ENCODE measurements around the gene CAMK1. TPM values are rescaled to one million over a fixed set of nuclear protein-coding genes. Genes with fewer than 3 reads are reported as not detected.

CAMK1 gene
- total RNA-seq, 1 experiment from 2014 or later, result 36.6 TPM

DNA sequence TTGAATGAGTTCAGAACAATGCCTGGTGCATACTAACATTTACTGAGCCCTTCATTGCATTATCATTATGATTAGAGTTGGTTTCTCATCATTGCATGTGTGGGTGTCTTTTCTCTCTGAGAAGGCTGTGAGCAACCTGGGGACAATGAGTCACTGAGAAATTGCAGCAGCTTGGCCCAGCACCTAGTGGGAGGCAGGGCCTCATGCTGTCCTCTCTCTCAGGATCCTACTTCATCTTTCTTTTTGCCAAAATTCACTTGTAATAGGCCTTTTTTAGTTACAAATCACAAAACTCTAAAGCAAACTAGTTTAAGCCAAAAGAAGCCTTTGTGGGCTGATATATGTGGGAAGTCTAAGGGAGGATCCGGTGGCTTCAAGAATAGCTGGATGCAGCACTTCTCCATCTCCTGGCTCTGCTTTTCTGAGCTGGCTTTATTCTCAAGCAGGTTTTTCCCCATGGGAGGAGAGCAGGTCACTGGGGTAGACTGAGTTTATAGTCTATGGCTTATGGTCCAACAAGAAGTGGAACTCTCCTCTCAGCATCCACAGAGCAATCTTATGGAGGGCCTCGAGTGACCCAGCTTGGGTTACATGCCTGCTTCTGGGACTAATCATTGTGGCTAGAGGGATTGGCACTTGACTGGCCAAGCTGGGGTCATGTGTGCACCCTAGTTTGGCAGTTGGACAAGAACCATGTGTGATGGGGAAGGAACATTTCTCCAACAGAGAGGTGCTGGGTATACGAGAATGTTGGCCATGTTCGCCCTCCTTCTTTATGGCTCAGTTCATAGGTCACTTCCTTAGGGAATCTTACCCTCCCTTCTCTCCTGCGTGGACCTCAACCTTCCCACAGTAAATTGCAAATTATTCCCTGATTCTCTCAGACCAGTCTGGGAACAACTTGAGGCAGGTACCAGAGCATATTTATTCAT is 8.7 kb upstream of the CAMK1 start:
- Histone ChIP-seq H2AFZ (ENCODE audit: low read length) (no peak overlapping the region), H4K20me1 (ENCODE audit: low read length) (no peaks in the 10 kb centered on the region), H3K9me3 (ENCODE audit: low read length) (no peaks in the 10 kb centered on the region), H3K4me3 (ENCODE audit: low read length) (no peak overlapping the region), H3K4me2 (ENCODE audit: low read length) (no peak overlapping the region), H3K9ac (ENCODE audit: low read length) (no peak overlapping the region), H3K27ac (ENCODE audit: low read length) (no peak overlapping the region), H3K9me2 (replicated peaks; ENCODE audit: low read length) (no peaks in the 10 kb centered on the region), H3K79me2 (ENCODE audit: low read length) (no peaks in the 10 kb centered on the region), H3K36me3 (ENCODE audit: low read depth, low read length) (no peaks in the 10 kb centered on the region), H3K4me1 (ENCODE audit: insufficient read depth, low read length) (no peaks in the 10 kb centered on the region), H3K27me3 (ENCODE audit: low read length) (no peaks in the 10 kb centered on the region), H3F3A (ENCODE audit: low read length, unreplicated experiment) (no peaks in the 10 kb centered on the region)
- CTCF ChIA-PET, result no interaction called here
- TF ChIP-seq, protein P1, sequence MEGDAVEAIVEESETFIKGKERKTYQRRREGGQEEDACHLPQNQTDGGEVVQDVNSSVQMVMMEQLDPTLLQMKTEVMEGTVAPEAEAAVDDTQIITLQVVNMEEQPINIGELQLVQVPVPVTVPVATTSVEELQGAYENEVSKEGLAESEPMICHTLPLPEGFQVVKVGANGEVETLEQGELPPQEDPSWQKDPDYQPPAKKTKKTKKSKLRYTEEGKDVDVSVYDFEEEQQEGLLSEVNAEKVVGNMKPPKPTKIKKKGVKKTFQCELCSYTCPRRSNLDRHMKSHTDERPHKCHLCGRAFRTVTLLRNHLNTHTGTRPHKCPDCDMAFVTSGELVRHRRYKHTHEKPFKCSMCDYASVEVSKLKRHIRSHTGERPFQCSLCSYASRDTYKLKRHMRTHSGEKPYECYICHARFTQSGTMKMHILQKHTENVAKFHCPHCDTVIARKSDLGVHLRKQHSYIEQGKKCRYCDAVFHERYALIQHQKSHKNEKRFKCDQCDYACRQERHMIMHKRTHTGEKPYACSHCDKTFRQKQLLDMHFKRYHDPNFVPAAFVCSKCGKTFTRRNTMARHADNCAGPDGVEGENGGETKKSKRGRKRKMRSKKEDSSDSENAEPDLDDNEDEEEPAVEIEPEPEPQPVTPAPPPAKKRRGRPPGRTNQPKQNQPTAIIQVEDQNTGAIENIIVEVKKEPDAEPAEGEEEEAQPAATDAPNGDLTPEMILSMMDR (conservative IDR thresholded peaks at IDR 0.05; ENCODE audit: low read depth, low read length), result no peak
- TF ChIP-seq EZH2phosphoT487 (IDR thresholded peaks at IDR 0.05; ENCODE audit: borderline replicate concordance, low read length) (no peak), EZH2 (IDR thresholded peaks at IDR 0.05; ENCODE audit: low read length, unreplicated experiment) (no peak)
- POLR2A ChIA-PET (ENCODE audit: unreplicated experiment), result no interaction called here
- intact Hi-C loops (cut with micrococcal nuclease), result loop anchor here (10.0 kb wide), 1 partner anchor 64 kb away; no protein-coding TSS in a partner anchor
- BruUV-seq (replicated peaks), result no TSS peak
- DNase-seq (peak; percentile 19), ATAC-seq (peak; percentile 55)

DNA sequence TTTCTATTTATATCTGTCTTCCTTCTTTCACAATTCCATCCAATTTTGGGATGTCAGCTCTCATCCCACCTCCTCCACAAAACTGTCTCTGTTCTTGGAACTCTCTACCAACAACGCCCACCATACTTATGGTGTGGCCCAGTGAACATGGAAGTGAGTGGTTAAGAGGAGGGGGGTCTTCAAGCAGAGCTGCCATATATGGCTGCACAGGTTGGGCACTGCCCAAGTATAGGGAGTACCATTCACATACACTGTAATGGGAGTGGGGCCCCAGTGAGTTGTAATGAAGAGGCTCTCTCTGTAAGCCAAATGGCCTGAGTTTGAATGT is 7.9 kb upstream of the CAMK1 start:
- ATAC-seq (no peak), DNase-seq (no peak)
- H3F3A ChIP-seq (ENCODE audit: low read length, unreplicated experiment), result no peaks in the 10 kb centered on the region
- no peaks in the 10 kb centered on the region for H3K36me3 ChIP-seq (ENCODE audit: low read depth, low read length)
- no peak overlapping the region for H3K4me2 ChIP-seq (ENCODE audit: low read length)
- no peak overlapping the region for H3K4me3 ChIP-seq (ENCODE audit: low read length)
- no peak overlapping the region for H3K9ac ChIP-seq (ENCODE audit: low read length)
- TF ChIP-seq EZH2phosphoT487 (IDR thresholded peaks at IDR 0.05; ENCODE audit: borderline replicate concordance, low read length) (no peak), EZH2 (IDR thresholded peaks at IDR 0.05; ENCODE audit: low read length, unreplicated experiment) (no peak)
- TF ChIP-seq, protein P1 (conservative IDR thresholded peaks at IDR 0.05; ENCODE audit: low read depth, low read length), result no peak
- CTCF ChIA-PET, result no interaction called here
- no peak overlapping the region for H3K27ac ChIP-seq (ENCODE audit: low read length)
- no peak overlapping the region for H2AFZ ChIP-seq (ENCODE audit: low read length)
- intact Hi-C loops (cut with micrococcal nuclease), result loop anchor here (10.0 kb wide), 1 partner anchor 63 kb away; no protein-coding TSS in a partner anchor
- H3K9me2 ChIP-seq (replicated peaks; ENCODE audit: low read length), result no peaks in the 10 kb centered on the region
- no peaks in the 10 kb centered on the region for H4K20me1 ChIP-seq (ENCODE audit: low read length)
- no peaks in the 10 kb centered on the region for H3K79me2 ChIP-seq (ENCODE audit: low read length)
- H3K27me3 ChIP-seq (ENCODE audit: low read length), result no peaks in the 10 kb centered on the region
- BruUV-seq (replicated peaks), result no TSS peak
- POLR2A ChIA-PET (ENCODE audit: unreplicated experiment), result no interaction called here
- no peaks in the 10 kb centered on the region for H3K4me1 ChIP-seq (ENCODE audit: insufficient read depth, low read length)
- no peaks in the 10 kb centered on the region for H3K9me3 ChIP-seq (ENCODE audit: low read length)

Data from PC-3 (cell line).